Thoracic aorta (tissue), 2 donors: ENCODE results near the gene NEDD4L. TPM values are rescaled to one million over a fixed set of nuclear protein-coding genes. Genes with fewer than 3 reads are reported as not detected.

Experiments
- ATAC-seq: fragments of 150-250 bp; one replicate; pipeline ENCODE4 v1.8.0; 2017; ENCODE audit warnings: low read depth; ENCODE audit not compliant: insufficient number of reproducible peaks, low FRiP score
- DNase-seq: peaks from one replicate; pipeline ENCODE4 v3.0.0-alpha.2; 2020; ENCODE audit warnings: low spot score
- H3K27ac ChIP-seq, 2 donors: fragments of 200-600 bp; sonication (generic); 1 replicate in 1 of 2; 2 replicates in 1 of 2; pipeline ENCODE4 v1.5.1; 2016; ENCODE audit warnings: mild to moderate bottlenecking in 2 of 2, moderate library complexity in 2 of 2
- H3K27me3 ChIP-seq: fragments of 200-600 bp; sonication (generic); replicated peaks from 2 replicates; pipeline ENCODE4 v1.6.0; 2016; ENCODE audit warnings: mild to moderate bottlenecking; ENCODE audit not compliant: insufficient read depth
- H3K36me3 ChIP-seq: fragments of 200-600 bp; sonication (generic); one replicate; pipeline ENCODE4 v1.5.1; 2016
- H3K4me1 ChIP-seq, 2 donors: fragments of 200-600 bp; sonication (generic); 1 replicate in 1 of 2; 2 replicates in 1 of 2; pipeline versions ENCODE4 v1.5.1 to v1.6.0; 2016; ENCODE audit warnings: low read depth in 2 of 2, mild to moderate bottlenecking in 1 of 2; ENCODE audit not compliant: control insufficient read depth in 1 of 2
- H3K4me3 ChIP-seq: fragments of 200-600 bp; sonication (generic); 2 replicates; pipeline ENCODE4 v1.5.1; 2016; ENCODE audit warnings: mild to moderate bottlenecking
- H3K9me3 ChIP-seq: fragments of 200-600 bp; sonication (generic); 2 replicates; pipeline ENCODE4 v1.5.1; 2016
- total RNA-seq, 2 donors: library from RNA; depleted of rRNA; stranded (reverse); fragments of >200 nt; gene quantifications; one replicate each; pipeline versions ENCODE4 v1.1.0 to v1.2.3, GENCODE V29; 2016
- TF ChIP-seq, protein P1 (sequence below): fragments of 200-600 bp; sonication (generic); IDR thresholded peaks from one replicate; pipeline ENCODE4 v1.5.1; 2019; ENCODE audit warnings: antibody characterized with exemption

Gene NEDD4L
- total RNA-seq, 2 donors from 2014 or later, result 13.9 to 22.9 TPM

DNA sequence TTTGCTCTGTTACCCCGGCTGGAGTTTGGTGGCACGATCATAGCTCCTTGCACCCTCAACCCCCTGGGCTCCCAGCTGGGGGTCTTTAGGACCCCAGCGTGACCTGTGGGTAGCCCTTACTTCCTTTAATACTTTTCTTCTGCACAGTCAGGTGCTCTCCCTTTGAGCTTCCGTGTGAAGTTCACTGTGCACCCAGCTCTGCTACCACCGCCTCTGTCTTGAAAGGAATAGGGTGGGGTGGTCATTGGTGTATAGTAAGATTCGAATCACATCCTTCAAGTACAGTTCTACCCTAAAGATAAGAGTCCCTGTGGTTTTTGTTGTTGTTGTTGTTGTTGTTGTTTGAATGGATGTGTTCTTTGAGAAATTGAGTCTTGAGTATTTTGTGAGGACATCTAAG lies 267.4 kb downstream of the NEDD4L start:
- TF ChIP-seq, protein P1, sequence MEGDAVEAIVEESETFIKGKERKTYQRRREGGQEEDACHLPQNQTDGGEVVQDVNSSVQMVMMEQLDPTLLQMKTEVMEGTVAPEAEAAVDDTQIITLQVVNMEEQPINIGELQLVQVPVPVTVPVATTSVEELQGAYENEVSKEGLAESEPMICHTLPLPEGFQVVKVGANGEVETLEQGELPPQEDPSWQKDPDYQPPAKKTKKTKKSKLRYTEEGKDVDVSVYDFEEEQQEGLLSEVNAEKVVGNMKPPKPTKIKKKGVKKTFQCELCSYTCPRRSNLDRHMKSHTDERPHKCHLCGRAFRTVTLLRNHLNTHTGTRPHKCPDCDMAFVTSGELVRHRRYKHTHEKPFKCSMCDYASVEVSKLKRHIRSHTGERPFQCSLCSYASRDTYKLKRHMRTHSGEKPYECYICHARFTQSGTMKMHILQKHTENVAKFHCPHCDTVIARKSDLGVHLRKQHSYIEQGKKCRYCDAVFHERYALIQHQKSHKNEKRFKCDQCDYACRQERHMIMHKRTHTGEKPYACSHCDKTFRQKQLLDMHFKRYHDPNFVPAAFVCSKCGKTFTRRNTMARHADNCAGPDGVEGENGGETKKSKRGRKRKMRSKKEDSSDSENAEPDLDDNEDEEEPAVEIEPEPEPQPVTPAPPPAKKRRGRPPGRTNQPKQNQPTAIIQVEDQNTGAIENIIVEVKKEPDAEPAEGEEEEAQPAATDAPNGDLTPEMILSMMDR, result no peak
- H3K27ac ChIP-seq, result no peak overlapping the region
- no peak for DNase-seq
- H3K9me3 ChIP-seq, result no peaks in the 10 kb centered on the region
- H3K36me3 ChIP-seq, result no peaks in the 10 kb centered on the region
- H3K27me3 ChIP-seq, result no peaks in the 10 kb centered on the region
- no peak overlapping the region for H3K4me3 ChIP-seq
- H3K4me1 ChIP-seq, result peaks cover 0 to 20% of the 10 kb centered on the region in 2 donors
- ATAC-seq, result no peak

DNA sequence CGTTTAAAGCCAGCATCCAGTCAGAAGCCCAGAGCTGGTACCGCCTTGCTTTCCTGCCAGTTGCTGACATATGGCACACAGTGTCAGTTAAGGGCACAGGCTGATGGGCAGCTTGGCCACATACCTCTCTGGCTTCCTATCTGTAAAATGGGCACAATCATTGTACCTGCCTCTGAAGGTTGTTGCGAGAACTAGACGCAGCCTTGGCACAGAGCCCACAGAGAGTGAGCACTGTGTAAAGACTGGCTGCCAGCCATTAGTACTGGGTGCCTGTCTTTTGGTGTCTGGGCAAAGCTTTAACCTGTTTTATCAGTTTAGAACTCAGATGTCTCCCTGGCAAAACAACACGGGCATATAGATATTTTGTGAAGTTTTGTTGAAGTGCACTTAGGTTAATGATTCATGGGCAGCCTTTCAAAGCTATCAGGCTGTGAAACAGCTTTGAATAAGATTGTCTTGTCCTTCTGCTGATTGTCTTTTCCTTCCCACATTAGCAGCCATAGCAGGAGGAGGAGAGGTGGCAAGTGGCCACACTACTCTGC lies 269.5 kb downstream of the NEDD4L start:
- H3K27ac ChIP-seq, result no peak overlapping the region
- H3K36me3 ChIP-seq, result no peaks in the 10 kb centered on the region
- TF ChIP-seq, protein P1, result no peak
- H3K4me3 ChIP-seq, result no peak overlapping the region
- H3K27me3 ChIP-seq, result no peaks in the 10 kb centered on the region
- peaks cover 0 to 27% of the 10 kb centered on the region in 2 donors for H3K4me1 ChIP-seq
- DNase-seq (no peak), ATAC-seq (no peak)
- no peaks in the 10 kb centered on the region for H3K9me3 ChIP-seq

- TF ChIP-seq, protein P1, result no peak
- H3K27me3 ChIP-seq, result no peaks in the 10 kb centered on the region
- no peaks in the 10 kb centered on the region for H3K36me3 ChIP-seq
- peak; percentile 94 for ATAC-seq
- no peak overlapping the region for H3K4me3 ChIP-seq
- peak; percentile 43 for DNase-seq
- H3K9me3 ChIP-seq, result no peaks in the 10 kb centered on the region
- H3K4me1 ChIP-seq, result peaks cover 0 to 27% of the 10 kb centered on the region in 2 donors
- H3K27ac ChIP-seq, result no peak overlapping the region
Measured at GRCh38 chr18:58314284-58314683, 270.3 kb downstream of the NEDD4L start.

- DNase-seq, result no peak
- ATAC-seq, result no peak
- H3K36me3 ChIP-seq, result no peaks in the 10 kb centered on the region
- H3K4me1 ChIP-seq, result peaks cover 0 to 27% of the 10 kb centered on the region in 2 donors
- TF ChIP-seq, protein P1, result no peak
- H3K9me3 ChIP-seq, result no peaks in the 10 kb centered on the region
- no peaks in the 10 kb centered on the region for H3K27me3 ChIP-seq
- no peak overlapping the region for H3K4me3 ChIP-seq
- H3K27ac ChIP-seq, result no peak overlapping the region
Measured at GRCh38 chr18:58315041-58315440, 271.0 kb downstream of the NEDD4L start.

DNA sequence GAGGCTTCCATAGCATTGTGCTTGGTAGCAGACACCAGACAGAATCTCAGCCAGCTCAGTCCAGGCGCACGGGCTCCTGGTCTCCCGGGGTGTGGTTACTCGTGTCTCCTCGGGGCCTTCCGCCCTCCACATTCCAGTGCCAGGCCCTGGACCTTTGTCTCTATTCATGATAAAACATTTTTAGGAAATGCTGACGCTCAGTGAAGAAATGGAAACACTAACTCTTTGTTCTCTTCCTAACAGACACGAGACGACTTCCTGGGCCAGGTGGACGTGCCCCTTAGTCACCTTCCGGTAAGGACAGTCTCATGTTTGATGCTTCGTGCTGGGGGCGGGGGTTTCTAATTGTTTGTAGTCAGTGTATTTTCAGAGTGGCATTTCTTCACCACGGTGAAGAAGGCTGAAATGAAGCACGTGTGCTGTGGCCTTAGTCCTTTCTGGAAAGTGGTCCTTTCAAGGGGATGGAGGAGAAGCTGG lies 271.8 kb downstream of the NEDD4L start:
- Histone ChIP-seq H3K27me3 (no peaks in the 10 kb centered on the region), H3K36me3 (no peaks in the 10 kb centered on the region), H3K27ac (no peak overlapping the region), H3K9me3 (no peaks in the 10 kb centered on the region), H3K4me3 (no peak overlapping the region), H3K4me1 (peaks cover 0 to 24% of the 10 kb centered on the region in 2 donors)
- TF ChIP-seq, protein P1, result no peak
- ATAC-seq, result no peak
- no peak for DNase-seq
